Measurements from ENCODE around the gene AIMP1.

Gene AIMP1

GRCh38 chr4:106315968-106316772 is at the start of gene AIMP1, which contains the start of gene TBCK:
AIMP1 (plus strand) TSS chr4:106316550; CDS start chr4:106325010, 8,460 bp downstream.
TBCK (minus strand) TSS chr4:106316209; CDS start chr4:106308960, 7,249 bp downstream.
- peak; percentile 86 for TF ChIP-seq CREB1 (IDR thresholded peaks at IDR 0.05; ENCODE audit: low read depth)
- TF ChIP-seq YY1 (IDR thresholded peaks at IDR 0.05; ENCODE audit: low read depth), result no peak
- peak; percentile 10; the same call in 1 of the 2 replicates for TF ChIP-seq EP300 (IDR thresholded peaks at IDR 0.05; ENCODE audit: borderline replicate concordance)
- TF ChIP-seq MAX (IDR thresholded peaks at IDR 0.05), result peak; percentile 63

GRCh38 chr4:106268786-106269185 is 47.6 kb upstream of the AIMP1 start:
- TF ChIP-seq TEAD4 (IDR thresholded peaks at IDR 0.05) (no peak), CREB1 (IDR thresholded peaks at IDR 0.05; ENCODE audit: low read depth) (no peak), CEBPB (IDR thresholded peaks at IDR 0.05) (no peak), YY1 (IDR thresholded peaks at IDR 0.05; ENCODE audit: low read depth) (no peak), USF1 (IDR thresholded peaks at IDR 0.05) (no peak), ZBTB7A (IDR thresholded peaks at IDR 0.05; ENCODE audit: low read depth) (no peak), NFIC (IDR thresholded peaks at IDR 0.05) (no peak), FOXM1 (IDR thresholded peaks at IDR 0.05; ENCODE audit: borderline replicate concordance, low read depth) (no peak), TAF1 (IDR thresholded peaks at IDR 0.05; ENCODE audit: low read depth) (no peak), EGR1 (IDR thresholded peaks at IDR 0.05) (no peak), TCF12 (IDR thresholded peaks at IDR 0.05; ENCODE audit: low read depth) (no peak), EP300 (IDR thresholded peaks at IDR 0.05; ENCODE audit: borderline replicate concordance) (no peak), REST (IDR thresholded peaks at IDR 0.05; ENCODE audit: low read depth) (no peak), RAD21 (IDR thresholded peaks at IDR 0.05; ENCODE audit: low read depth) (no peak)

- TF ChIP-seq USF1 (IDR thresholded peaks at IDR 0.05), result no peak
- no peak for TF ChIP-seq TEAD4 (IDR thresholded peaks at IDR 0.05)
- no peak for TF ChIP-seq EGR1 (IDR thresholded peaks at IDR 0.05)
- TF ChIP-seq CREB1 (IDR thresholded peaks at IDR 0.05; ENCODE audit: low read depth), result no peak
- no peak for TF ChIP-seq RAD21 (IDR thresholded peaks at IDR 0.05; ENCODE audit: low read depth)
- TF ChIP-seq MAX (IDR thresholded peaks at IDR 0.05), result no peak
- TF ChIP-seq YY1 (IDR thresholded peaks at IDR 0.05; ENCODE audit: low read depth), result no peak
- no peak for TF ChIP-seq TCF12 (IDR thresholded peaks at IDR 0.05; ENCODE audit: low read depth)
- no peak for TF ChIP-seq EP300 (IDR thresholded peaks at IDR 0.05; ENCODE audit: borderline replicate concordance)
- no peak for TF ChIP-seq FOXM1 (IDR thresholded peaks at IDR 0.05; ENCODE audit: borderline replicate concordance, low read depth)
- no peak for TF ChIP-seq TAF1 (IDR thresholded peaks at IDR 0.05; ENCODE audit: low read depth)
- no peak for TF ChIP-seq REST (IDR thresholded peaks at IDR 0.05; ENCODE audit: low read depth)
- TF ChIP-seq NFIC (IDR thresholded peaks at IDR 0.05), result no peak
- TF ChIP-seq CEBPB (IDR thresholded peaks at IDR 0.05), result no peak
- no peak for TF ChIP-seq ZBTB7A (IDR thresholded peaks at IDR 0.05; ENCODE audit: low read depth)
These were observed 46.6 kb upstream of the AIMP1 start for GRCh38 chr4:106269711-106270110.

GRCh38 chr4:106270736-106271135 is 45.6 kb upstream of the AIMP1 start:
- no peak for TF ChIP-seq NFIC (IDR thresholded peaks at IDR 0.05)
- TF ChIP-seq EP300 (IDR thresholded peaks at IDR 0.05; ENCODE audit: borderline replicate concordance), result no peak
- TF ChIP-seq FOXM1 (IDR thresholded peaks at IDR 0.05; ENCODE audit: borderline replicate concordance, low read depth), result no peak
- TF ChIP-seq USF1 (IDR thresholded peaks at IDR 0.05), result no peak
- TF ChIP-seq TAF1 (IDR thresholded peaks at IDR 0.05; ENCODE audit: low read depth), result no peak
- no peak for TF ChIP-seq ZBTB7A (IDR thresholded peaks at IDR 0.05; ENCODE audit: low read depth)
- TF ChIP-seq TCF12 (IDR thresholded peaks at IDR 0.05; ENCODE audit: low read depth), result no peak
- TF ChIP-seq RAD21 (IDR thresholded peaks at IDR 0.05; ENCODE audit: low read depth), result no peak
- TF ChIP-seq REST (IDR thresholded peaks at IDR 0.05; ENCODE audit: low read depth), result no peak
- no peak for TF ChIP-seq MAX (IDR thresholded peaks at IDR 0.05)
- TF ChIP-seq CEBPB (IDR thresholded peaks at IDR 0.05), result no peak
- TF ChIP-seq EGR1 (IDR thresholded peaks at IDR 0.05), result no peak
- no peak for TF ChIP-seq YY1 (IDR thresholded peaks at IDR 0.05; ENCODE audit: low read depth)
- no peak for TF ChIP-seq TEAD4 (IDR thresholded peaks at IDR 0.05)
- no peak for TF ChIP-seq CREB1 (IDR thresholded peaks at IDR 0.05; ENCODE audit: low read depth)

All from Ishikawa (cell line).